Endothelial cell of umbilical vein (primary cell): ENCODE data around the gene PRAMEF9. TPM values are rescaled to one million over a fixed set of nuclear protein-coding genes. Genes with fewer than 3 reads are reported as not detected.
"Not testable (repeated sequence)": the region's sequence is repeated elsewhere in the genome, so short reads cannot be mapped to it uniquely, and the experiment has no call there.

Experiments
- BruUV-seq: library from RNA; stranded (reverse); fragments of 400-500 nt; replicated peaks from 2 replicates; lab custom pipeline; 2021; lab: Mats Ljungman, UMichigan
- CTCF ChIA-PET: fragments of 300-600, 350-600 bp; sonication (Branson Sonifier 250); formaldehyde crosslinking; loops from one replicate; lab custom pipeline; 2021; ENCODE audit warnings: antibody characterized with exemption, inconsistent platforms; lab: Charles Lee
- POLR2A ChIA-PET: fragments of 300-600, 350-600 bp; sonication (Branson Sonifier 250); formaldehyde crosslinking; loops from one replicate; lab custom pipeline; 2021; ENCODE audit warnings: antibody characterized with exemption, inconsistent platforms; lab: Charles Lee
- DNase-seq: peaks from one replicate; pipeline ENCODE4 v3.0.0-alpha.2; 2011; ENCODE audit warnings: low read depth, low spot score
- FAIRE-seq: peaks from 2 replicates; lab custom pipeline; 2011; peaks lifted over from hg19 to GRCh38; lab: Jason Lieb, UNC
- H2AFZ ChIP-seq: 2 replicates; pipeline ENCODE4 v1.6.0; 2012; ENCODE audit warnings: low read depth, low read length, control low read depth, inconsistent platforms
- H3K27ac ChIP-seq: 2 replicates; pipeline ENCODE4 v1.5.1; 2011; ENCODE audit warnings: low read depth, mild to moderate bottlenecking, control low read depth, low read length, moderate library complexity; ENCODE audit not compliant: insufficient read depth
- H3K27me3 ChIP-seq, 2 experiments: 2 replicates each; pipeline versions ENCODE4 v1.6.0 to v1.6.1; 2011; ENCODE audit warnings: low read length in 2 of 2, mixed read lengths in 1 of 2; ENCODE audit not compliant: control insufficient read depth in 2 of 2, insufficient read depth in 2 of 2
- H3K36me3 ChIP-seq, 2 experiments: 2 replicates in 1 of 2; 3 replicates in 1 of 2; pipeline ENCODE4 v1.5.1; 2011; ENCODE audit warnings: low read length in 2 of 2, mild to moderate bottlenecking in 1 of 2, moderate library complexity in 1 of 2; ENCODE audit not compliant: control insufficient read depth in 2 of 2, insufficient read depth in 2 of 2; ENCODE audit errors: extremely low read depth in 1 of 2
- H3K4me1 ChIP-seq: 3 replicates; pipeline ENCODE4 v1.5.1; 2011; ENCODE audit warnings: mild to moderate bottlenecking, low read length; ENCODE audit not compliant: control insufficient read depth, insufficient read depth; ENCODE audit errors: extremely low read depth
- H3K4me2 ChIP-seq: 2 replicates; pipeline ENCODE4 v1.6.1; 2011; ENCODE audit warnings: low read length, control low read depth, mixed read lengths; ENCODE audit not compliant: insufficient read depth
- H3K4me3 ChIP-seq, 3 experiments: fragments of 200-600 bp in 1 of 3; sonication (generic), shearing (Covaris generic) in 1 of 3; replicated peaks in 1 of 3; 2 replicates each; pipeline ENCODE4 v1.5.1; 2011 to 2016; ENCODE audit warnings: control low read depth in 3 of 3, low read length in 3 of 3, mild to moderate bottlenecking in 2 of 3, inconsistent platforms in 1 of 3, low read depth in 1 of 3, moderate library complexity in 1 of 3; ENCODE audit not compliant: insufficient read depth in 1 of 3
- H3K79me2 ChIP-seq: 2 replicates; pipeline ENCODE4 v1.6.0; 2012; ENCODE audit warnings: low read length, inconsistent platforms; ENCODE audit not compliant: control insufficient read depth, insufficient read depth
- H3K9ac ChIP-seq: replicated peaks from 2 replicates; pipeline ENCODE3; 2011; ENCODE audit warnings: low read length, control low read depth; ENCODE audit not compliant: insufficient read depth; ENCODE audit errors: extremely low read depth
- H3K9me1 ChIP-seq: replicated peaks from 3 replicates; pipeline ENCODE4 v1.6.0; 2011; ENCODE audit warnings: mild to moderate bottlenecking, low read length; ENCODE audit not compliant: control insufficient read depth, insufficient read depth; ENCODE audit errors: extremely low read depth
- H3K9me3 ChIP-seq: replicated peaks from 2 replicates; pipeline ENCODE4 v1.5.1; 2012; ENCODE audit warnings: low read length, inconsistent platforms; ENCODE audit not compliant: control insufficient read depth, insufficient read depth
- H4K20me1 ChIP-seq: replicated peaks from 2 replicates; pipeline ENCODE3; 2011; ENCODE audit warnings: mild to moderate bottlenecking, low read length; ENCODE audit not compliant: control insufficient read depth, insufficient read depth; ENCODE audit errors: extremely low read depth
- EZH2 ChIP-seq: IDR thresholded peaks from 2 replicates; pipeline ENCODE4 v1.6.1; 2012; ENCODE audit warnings: borderline replicate concordance, low read depth, mild to moderate bottlenecking, moderate library complexity, low read length, inconsistent platforms; ENCODE audit not compliant: severe bottlenecking
- FOS ChIP-seq: IDR thresholded peaks from 2 replicates; pipeline ENCODE4 v1.6.1; 2011; ENCODE audit warnings: mild to moderate bottlenecking, low read length, moderate library complexity, borderline replicate concordance; ENCODE audit not compliant: insufficient read depth
- GATA2 ChIP-seq: IDR thresholded peaks from 2 replicates; pipeline ENCODE4 v1.7.0; 2011; ENCODE audit warnings: low read depth, mild to moderate bottlenecking, moderate library complexity, mixed read lengths, low read length; ENCODE audit not compliant: insufficient read length, insufficient read depth
- JUN ChIP-seq: IDR thresholded peaks from 2 replicates; pipeline ENCODE4 v1.6.1; 2011; ENCODE audit warnings: borderline replicate concordance, low read depth; ENCODE audit not compliant: insufficient read length, insufficient read depth
- MYC ChIP-seq: IDR thresholded peaks from one replicate; pipeline ENCODE4 v1.6.1; 2011; ENCODE audit warnings: mild to moderate bottlenecking, low read depth, low read length
- POLR2A ChIP-seq: IDR thresholded peaks from 2 replicates; pipeline ENCODE4 v1.6.1; 2012; ENCODE audit warnings: low read depth, mild to moderate bottlenecking, control low read depth, low read length
- POLR2AphosphoS5 ChIP-seq: IDR thresholded peaks from 2 replicates; pipeline ENCODE4 v1.6.1; 2012; ENCODE audit warnings: low read depth, mild to moderate bottlenecking, control low read depth, low read length, moderate library complexity; ENCODE audit not compliant: insufficient read depth
- dilution Hi-C: fragments of 300-500 bp; cut with MboI; formaldehyde crosslinking; loops from one replicate; pipeline ENCODE4 v1.15.0; 2019; ENCODE audit warnings: low sequenced_read_pairs; ENCODE audit not compliant: extremely low pct_ligation_motif_present
- intact Hi-C: fragments of 100-400 bp; cut with micrococcal nuclease; formaldehyde crosslinking; loops from one replicate; pipeline ENCODE4 v1.10.0; 2022
- polyA plus RNA-seq, 4 experiments: library from polyadenylated mRNA; depleted of rRNA in 3 of 4; stranded (reverse) in 3 of 4; unstranded in 1 of 4; fragments of >200 nt; gene quantifications; 2 replicates each; pipeline versions ENCODE4 v1.2.1 to v1.2.3, GENCODE V29; 2011 to 2012; ENCODE audit warnings: missing spikeins in 1 of 4
- total RNA-seq: library from RNA; stranded (reverse); gene quantifications from 2 replicates; pipeline ENCODE4 v1.2.3, GENCODE V29; 2021
- TF ChIP-seq, protein P1 (sequence below): IDR thresholded peaks from 2 replicates; pipeline ENCODE4 v1.6.1; 2011; ENCODE audit not compliant: insufficient read depth, insufficient read length
- TF ChIP-seq, protein P2 (sequence below), 2 donors: IDR thresholded peaks; 1 replicate in 1 of 2; 2 replicates in 1 of 2; pipeline ENCODE4 v1.5.1; 2011; ENCODE audit warnings: low read length in 2 of 2, mild to moderate bottlenecking in 2 of 2, moderate library complexity in 2 of 2, control low read depth in 1 of 2, inconsistent platforms in 1 of 2, low read depth in 1 of 2; ENCODE audit not compliant: insufficient read depth in 1 of 2; ENCODE audit errors: extremely low read depth in 1 of 2

PRAMEF9 gene
- total and polyA plus RNA-seq, 2 donors (not counting 3 experiments of a cell fraction or from before 2014, with no cell fraction given): not detected

DNA sequence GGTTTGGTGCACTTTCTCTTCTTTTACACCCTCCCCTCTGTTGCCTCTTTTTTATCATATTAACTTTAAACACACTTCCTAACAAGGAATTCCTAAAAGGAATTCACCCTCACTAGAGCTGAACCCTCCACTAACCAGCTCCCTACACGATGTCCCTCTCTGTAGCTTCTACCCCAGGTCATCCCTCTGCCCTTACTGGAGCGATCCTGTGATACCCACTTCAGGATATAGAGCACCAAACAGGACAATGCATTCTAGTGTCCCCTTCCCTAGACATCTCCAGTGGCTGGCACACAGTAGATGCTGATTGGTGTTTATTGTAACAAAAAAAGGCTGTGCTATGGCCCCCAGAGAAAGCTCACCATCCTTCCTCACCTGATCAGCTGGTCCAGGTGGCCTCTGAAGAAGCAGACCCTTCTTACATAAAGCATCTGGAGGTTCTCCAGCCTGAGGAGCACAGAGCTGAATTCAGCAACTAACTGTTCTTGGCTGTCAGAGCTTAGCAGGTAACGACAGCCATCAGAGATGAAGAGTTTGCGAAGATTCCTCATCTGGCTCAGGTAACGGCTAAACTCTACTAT is 52.9 kb downstream of the PRAMEF9 start:
- Histone ChIP-seq H3K36me3 (no peaks in the 10 kb centered on the region), H3K79me2 (no peaks in the 10 kb centered on the region)
- FAIRE-seq: no peak

DNA sequence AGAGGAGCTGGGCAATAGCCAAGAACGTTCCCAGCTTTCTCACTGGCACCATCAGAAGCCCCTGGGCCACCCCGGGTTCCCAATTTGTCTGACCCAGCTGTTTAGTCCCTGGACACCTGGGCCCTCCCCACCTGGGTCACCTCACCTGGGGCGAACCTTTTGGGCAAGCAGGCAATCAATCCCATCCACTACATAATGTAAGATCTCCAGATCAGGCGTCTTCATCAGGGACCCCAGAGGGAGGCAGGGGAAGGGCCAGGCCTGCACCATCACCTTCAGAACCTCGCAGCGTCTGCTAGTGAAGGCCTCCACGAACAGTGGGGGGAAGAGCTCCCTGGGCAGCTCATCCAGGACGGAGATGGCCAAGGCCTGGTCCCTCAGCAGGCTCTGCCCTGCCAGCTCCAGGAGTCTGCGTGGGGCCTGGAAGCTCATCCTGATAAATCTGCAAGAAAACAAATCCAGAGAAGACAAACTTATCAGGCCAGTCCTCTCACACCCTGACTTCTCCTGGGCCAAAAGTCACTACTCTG is 54.1 kb downstream of the PRAMEF9 start, which contains the start of gene PRAMEF18:
PRAMEF18 (minus strand) TSS at position 480 of the 530 bp plus-strand sequence; CDS start at position 432, 48 bp downstream.
- H3K79me2 ChIP-seq, H3K4me1 ChIP-seq, BruUV-seq, H3K27ac ChIP-seq, FAIRE-seq, H3K36me3 ChIP-seq, H3K9me1 ChIP-seq, H2AFZ ChIP-seq, H3K4me2 ChIP-seq, DNase-seq, H4K20me1 ChIP-seq, H3K27me3 ChIP-seq, H3K9ac ChIP-seq, POLR2A ChIA-PET, intact Hi-C loops, H3K4me3 ChIP-seq, dilution Hi-C loops, H3K9me3 ChIP-seq: not testable (repeated sequence)
- CTCF ChIA-PET: interaction anchor here (0.6 kb wide), 1 partner anchor 797 kb away, joined by 4 read pairs; no protein-coding TSS in a partner anchor

More for the DNA sequence above, 52.9 kb downstream of the PRAMEF9 start:
- H3K9me1 ChIP-seq: no peaks in the 10 kb centered on the region
- intact Hi-C loops: no loop called here
- H3K9me3 ChIP-seq: peaks cover 2% of the 10 kb centered on the region
- DNase-seq: no peak
- no peak overlapping the region for H3K4me2 ChIP-seq
- CTCF ChIA-PET: interaction anchor here (0.7 kb wide), 1 partner anchor 146 kb away, joined by 3 read pairs; no protein-coding TSS in a partner anchor
- H3K4me3 ChIP-seq: no peak overlapping the region
- no peaks in the 10 kb centered on the region for H3K4me1 ChIP-seq
- no peak overlapping the region for H3K9ac ChIP-seq
- no peaks in the 10 kb centered on the region for H4K20me1 ChIP-seq
- H2AFZ ChIP-seq: no peak overlapping the region
- no peak overlapping the region for H3K27ac ChIP-seq
- BruUV-seq: no TSS peak
- TF ChIP-seq GATA2: no peak
- TF ChIP-seq, protein P1, sequence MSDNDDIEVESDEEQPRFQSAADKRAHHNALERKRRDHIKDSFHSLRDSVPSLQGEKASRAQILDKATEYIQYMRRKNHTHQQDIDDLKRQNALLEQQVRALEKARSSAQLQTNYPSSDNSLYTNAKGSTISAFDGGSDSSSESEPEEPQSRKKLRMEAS: no peak
- TF ChIP-seq JUN: no peak
- TF ChIP-seq MYC: no peak
- TF ChIP-seq FOS: no peak
- TF ChIP-seq, protein P2, sequence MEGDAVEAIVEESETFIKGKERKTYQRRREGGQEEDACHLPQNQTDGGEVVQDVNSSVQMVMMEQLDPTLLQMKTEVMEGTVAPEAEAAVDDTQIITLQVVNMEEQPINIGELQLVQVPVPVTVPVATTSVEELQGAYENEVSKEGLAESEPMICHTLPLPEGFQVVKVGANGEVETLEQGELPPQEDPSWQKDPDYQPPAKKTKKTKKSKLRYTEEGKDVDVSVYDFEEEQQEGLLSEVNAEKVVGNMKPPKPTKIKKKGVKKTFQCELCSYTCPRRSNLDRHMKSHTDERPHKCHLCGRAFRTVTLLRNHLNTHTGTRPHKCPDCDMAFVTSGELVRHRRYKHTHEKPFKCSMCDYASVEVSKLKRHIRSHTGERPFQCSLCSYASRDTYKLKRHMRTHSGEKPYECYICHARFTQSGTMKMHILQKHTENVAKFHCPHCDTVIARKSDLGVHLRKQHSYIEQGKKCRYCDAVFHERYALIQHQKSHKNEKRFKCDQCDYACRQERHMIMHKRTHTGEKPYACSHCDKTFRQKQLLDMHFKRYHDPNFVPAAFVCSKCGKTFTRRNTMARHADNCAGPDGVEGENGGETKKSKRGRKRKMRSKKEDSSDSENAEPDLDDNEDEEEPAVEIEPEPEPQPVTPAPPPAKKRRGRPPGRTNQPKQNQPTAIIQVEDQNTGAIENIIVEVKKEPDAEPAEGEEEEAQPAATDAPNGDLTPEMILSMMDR (IDR thresholded peaks at IDR 0.05; ENCODE audit: extremely low read depth in 1 of 2, insufficient read depth in 1 of 2, low read depth in 1 of 2, low read length in 2 of 2): no peak
- no peak for TF ChIP-seq EZH2
- TF ChIP-seq POLR2A: no peak
- TF ChIP-seq POLR2AphosphoS5: no peak
- no peaks in the 10 kb centered on the region for H3K27me3 ChIP-seq
- dilution Hi-C loops: no loop called here
- POLR2A ChIA-PET: no interaction called here
